Common myeloid progenitor, CD34-positive (primary cell): ENCODE results near the gene ZNF627.
"Not testable (repeated sequence)": the region's sequence is repeated elsewhere in the genome, so short reads cannot be mapped to it uniquely, and the experiment has no call there.

Experiments
- CTCF ChIA-PET: fragments of 350-600 bp; sonication (Branson Sonifier 250); formaldehyde crosslinking; loops from one replicate; lab custom pipeline; 2021; ENCODE audit warnings: antibody characterized with exemption; lab: Charles Lee
- POLR2A ChIA-PET: fragments of 350-600 bp; sonication (Branson Sonifier 250); formaldehyde crosslinking; loops from one replicate; lab custom pipeline; 2021; ENCODE audit warnings: antibody characterized with exemption; lab: Charles Lee
- DNase-seq, 3 donors: peaks; one replicate each; pipeline versions ENCODE4 v3.0.0 to v3.0.0-alpha.2; 2013
- H3K27ac ChIP-seq, 2 experiments: 1 replicate in 1 of 2; 2 replicates in 1 of 2; pipeline ENCODE4 v1.7.0; 2013; ENCODE audit warnings: inconsistent platforms in 2 of 2, low read length in 2 of 2, mild to moderate bottlenecking in 2 of 2, low read depth in 1 of 2, moderate library complexity in 1 of 2; ENCODE audit not compliant: severe bottlenecking in 2 of 2, insufficient read depth in 1 of 2, poor library complexity in 1 of 2
- H3K27me3 ChIP-seq, 5 experiments: replicated peaks in 2 of 5; 1 replicate in 3 of 5; 2 replicates in 2 of 5; pipeline versions ENCODE4 v1.6.1 to v1.7.0; 2013; ENCODE audit warnings: low read length in 4 of 5, mild to moderate bottlenecking in 2 of 5, moderate library complexity in 2 of 5, inconsistent platforms in 1 of 5; ENCODE audit not compliant: insufficient read depth in 5 of 5, control insufficient read depth in 4 of 5
- H3K36me3 ChIP-seq, 4 experiments: 1 replicate in 2 of 4; 2 replicates in 2 of 4; pipeline versions ENCODE4 v1.6.1 to v1.7.0; 2013; ENCODE audit warnings: low read length in 3 of 4, control low read depth in 1 of 4, mild to moderate bottlenecking in 1 of 4; ENCODE audit not compliant: control insufficient read depth in 4 of 4, insufficient read depth in 4 of 4
- H3K4me1 ChIP-seq, 4 experiments: 1 replicate in 3 of 4; 2 replicates in 1 of 4; pipeline versions ENCODE4 v1.6.1 to v1.7.1; 2013; ENCODE audit warnings: low read length in 3 of 4, mild to moderate bottlenecking in 3 of 4, control low read depth in 1 of 4, inconsistent platforms in 1 of 4, moderate library complexity in 1 of 4; ENCODE audit not compliant: control insufficient read depth in 4 of 4, insufficient read depth in 4 of 4; ENCODE audit errors: control extremely low read depth in 1 of 4
- H3K4me3 ChIP-seq, 7 experiments: 1 replicate in 4 of 7; 2 replicates in 3 of 7; pipeline versions ENCODE4 v1.5.1 to v1.7.0; 2013; ENCODE audit warnings: mild to moderate bottlenecking in 7 of 7, low read length in 6 of 7, moderate library complexity in 6 of 7, inconsistent platforms in 2 of 7, low read depth in 2 of 7, control low read depth in 1 of 7; ENCODE audit not compliant: insufficient read depth in 4 of 7, control insufficient read depth in 1 of 7; ENCODE audit errors: extremely low read depth in 1 of 7
- H3K9me3 ChIP-seq, 5 experiments: 1 replicate in 4 of 5; 2 replicates in 1 of 5; pipeline versions ENCODE4 v1.6.1 to v1.7.1; 2013; ENCODE audit warnings: low read length in 4 of 5, mild to moderate bottlenecking in 2 of 5, inconsistent platforms in 1 of 5, low read depth in 1 of 5, moderate library complexity in 1 of 5; ENCODE audit not compliant: control insufficient read depth in 4 of 5, insufficient read depth in 2 of 5; ENCODE audit errors: control extremely low read depth in 1 of 5
- WGBS: methylation state at CpG from one replicate; pipeline ENCODE4 v1.1.5; 2013; ENCODE audit not compliant: insufficient coverage; 5-methylcytosine and 5-hydroxymethylcytosine counted together

ZNF627 gene

DNA sequence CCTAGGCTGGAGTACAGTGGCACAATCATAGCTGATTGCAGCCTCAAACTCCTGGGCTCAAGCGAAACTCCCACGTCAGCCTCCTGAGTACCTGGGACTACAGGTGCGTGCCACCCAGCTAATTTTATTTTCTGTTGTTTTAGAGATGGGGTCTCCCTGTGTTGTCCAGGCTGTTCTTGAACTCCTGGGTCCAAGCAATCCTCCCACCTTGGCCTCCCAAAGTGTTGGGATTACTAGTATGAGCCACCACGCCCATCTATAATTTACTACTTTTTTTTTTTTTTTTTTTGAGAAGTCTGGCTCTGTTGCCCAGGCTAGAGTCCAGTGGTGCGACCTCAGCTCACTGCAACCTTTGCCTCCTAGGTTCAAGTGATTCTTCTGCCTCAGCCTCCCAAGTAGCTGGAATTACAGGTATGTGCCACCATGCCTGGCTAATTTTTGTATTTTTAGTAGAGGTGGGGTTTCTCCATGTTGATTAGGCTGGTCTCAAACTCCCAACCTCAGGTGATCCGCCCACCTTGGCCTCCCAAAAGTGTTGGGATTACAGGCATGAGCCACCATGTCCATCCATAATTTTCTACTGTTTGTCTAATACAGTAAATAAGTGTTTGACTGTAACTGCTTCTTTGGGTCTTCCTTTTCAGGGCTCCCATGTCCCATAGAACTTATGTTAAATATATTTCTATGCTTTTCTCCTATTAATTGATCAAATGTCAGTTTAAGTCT, 33.0 kb upstream of the ZNF627 start:
- POLR2A ChIA-PET, H3K27me3 ChIP-seq, H3K4me3 ChIP-seq, DNase-seq, H3K9me3 ChIP-seq, H3K36me3 ChIP-seq: not testable (repeated sequence)
- Histone ChIP-seq H3K27ac (peak overlapping the region in 1 of 2 experiments; percentile 61), H3K4me1 (peaks cover 0 to 40% (median 27%) of the 10 kb centered on the region in 4 experiments)
- CTCF ChIA-PET: interaction anchor here (1.1 to 8.7 kb wide), 3 partner anchors 17 to 142 kb away, joined by 3 to 109 read pairs (median 4); no protein-coding TSS in a partner anchor
- 93% methylated on average over 3 of the region's 6 CpGs for WGBS

DNA sequence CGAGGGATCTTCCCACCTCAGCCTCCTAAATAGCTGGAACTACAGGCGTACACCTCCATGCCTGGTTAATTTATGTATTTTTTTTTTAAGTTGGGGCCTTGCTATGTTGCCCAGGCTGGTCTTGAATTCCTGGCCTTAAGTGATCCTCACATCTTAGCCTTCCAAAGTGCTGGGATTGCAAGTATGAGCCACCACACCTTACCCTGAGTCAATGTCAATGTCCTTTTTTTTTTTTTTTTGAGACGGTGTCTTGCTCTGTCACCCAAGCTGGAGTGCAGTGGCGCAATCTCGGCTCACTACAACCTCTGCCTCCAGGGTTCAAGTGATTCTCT, 31.7 kb upstream of the ZNF627 start:
- H3K4me3 ChIP-seq, CTCF ChIA-PET, DNase-seq, POLR2A ChIA-PET, H3K36me3 ChIP-seq, H3K9me3 ChIP-seq, H3K27me3 ChIP-seq: not testable (repeated sequence)
- WGBS: 80% methylated on average over 1 of the region's 5 CpGs
- Histone ChIP-seq H3K27ac (peak overlapping the region in 1 of 2 experiments; percentile 61), H3K4me1 (peaks cover 0 to 42% (median 34%) of the 10 kb centered on the region in 4 experiments)

DNA sequence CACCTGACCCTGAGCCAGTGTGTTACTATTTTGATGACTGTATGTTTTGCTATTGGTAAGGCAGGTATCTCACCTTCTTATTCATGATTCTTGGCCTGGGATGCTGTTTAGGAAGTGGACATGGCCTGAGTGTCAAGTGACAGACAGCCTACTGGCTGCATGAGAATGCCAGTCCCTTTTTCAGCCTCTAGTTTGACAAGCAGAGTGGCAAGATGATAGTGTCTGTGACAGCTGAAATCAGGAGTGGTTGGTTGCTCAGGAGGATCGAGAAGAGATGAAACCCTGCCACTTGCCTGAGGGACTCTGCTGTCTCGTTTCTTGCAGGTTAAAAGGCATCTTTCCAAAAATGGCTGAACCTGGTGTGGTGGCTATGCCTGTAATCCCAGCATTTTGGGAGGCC, 31.1 kb upstream of the ZNF627 start:
- H3K27me3 ChIP-seq: no peaks in the 10 kb centered on the region
- no peak overlapping the region for H3K4me3 ChIP-seq
- no peak overlapping the region for H3K27ac ChIP-seq
- POLR2A ChIA-PET: no interaction called here
- peaks cover 0 to 39% (median 33%) of the 10 kb centered on the region in 4 experiments for H3K4me1 ChIP-seq
- DNase-seq: no peak
- no peaks in the 10 kb centered on the region for H3K9me3 ChIP-seq
- WGBS: 100% methylated on average over 2 of the region's 2 CpGs
- CTCF ChIA-PET: no interaction called here
- no peaks in the 10 kb centered on the region for H3K36me3 ChIP-seq

DNA sequence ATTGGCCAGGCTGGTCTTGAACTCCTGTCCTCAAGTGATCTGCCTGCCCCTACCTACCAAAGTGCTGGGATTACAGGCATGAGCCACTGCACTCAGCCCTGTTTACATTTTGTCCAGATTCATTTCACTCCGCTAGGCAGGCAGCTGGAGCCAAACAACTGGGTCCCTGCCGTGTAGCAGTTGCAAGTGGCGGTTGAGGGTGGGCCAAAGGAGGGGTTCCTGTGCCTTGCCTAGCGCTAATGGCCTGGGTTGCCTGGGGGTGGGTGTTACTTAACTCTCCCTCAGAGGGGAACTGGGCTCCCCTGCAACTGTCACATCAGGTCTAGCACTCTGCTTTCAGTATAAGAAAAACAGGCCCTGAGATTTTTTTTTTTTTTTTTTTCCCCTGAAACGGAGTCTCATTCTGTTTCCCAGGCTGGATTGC, 27.2 kb upstream of the ZNF627 start:
- peak overlapping the region in 1 of 2 experiments; percentile 14 for H3K27ac ChIP-seq
- POLR2A ChIA-PET: interaction anchor here (0.6 to 1.1 kb wide), 2 partner anchors 8 to 859 kb away, joined by 4 to 7 read pairs; no protein-coding TSS in a partner anchor
- no peaks in the 10 kb centered on the region for H3K36me3 ChIP-seq
- H3K27me3 ChIP-seq: no peaks in the 10 kb centered on the region
- H3K4me1 ChIP-seq: peaks cover 0 to 40% (median 30%) of the 10 kb centered on the region in 4 experiments
- H3K9me3 ChIP-seq: no peaks in the 10 kb centered on the region
- peak; percentile 71 to 94 (median 90) for DNase-seq
- CTCF ChIA-PET: interaction anchor here (1.5 to 3.0 kb wide), 3 partner anchors 9 to 20 kb away, joined by 4 to 21 read pairs (median 4); partner anchors contain the start of gene ELOF1
- peak overlapping the region in 1 of 7 experiments; percentile 10 for H3K4me3 ChIP-seq
- WGBS: 8% methylated on average over 4 of the region's 5 CpGs

DNA sequence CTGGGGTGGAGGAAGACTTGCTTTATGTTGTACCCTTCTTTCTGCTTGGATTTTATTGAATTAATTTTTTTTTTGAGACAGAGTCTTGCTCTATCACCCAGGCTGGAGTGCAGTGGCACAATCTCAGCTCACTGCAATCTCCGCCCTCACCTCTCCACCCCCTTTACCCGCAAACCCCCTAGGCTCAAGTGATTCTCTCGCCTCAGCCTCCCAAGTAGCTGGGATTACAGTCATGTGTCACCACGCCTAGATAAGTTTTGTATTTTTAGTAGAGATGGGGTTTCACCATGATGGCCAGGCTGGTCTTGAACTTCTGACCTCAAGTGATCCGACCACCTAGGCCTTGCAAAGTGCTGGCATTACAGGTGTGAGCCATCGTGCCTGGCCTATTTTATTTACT, 23.9 kb upstream of the ZNF627 start:
- not testable (repeated sequence) for H3K27ac ChIP-seq, H3K27me3 ChIP-seq, DNase-seq, H3K36me3 ChIP-seq, H3K9me3 ChIP-seq, H3K4me3 ChIP-seq
- H3K4me1 ChIP-seq: peaks cover 0 to 39% (median 31%) of the 10 kb centered on the region in 4 experiments
- ChIA-PET POLR2A (interaction anchor here (0.6 kb wide), 1 partner anchor 11 kb away, joined by 4 read pairs; no protein-coding TSS in a partner anchor), CTCF (interaction anchor here (1.7 to 2.2 kb wide), 2 partner anchors 10 to 13 kb away, joined by 5 to 7 read pairs; no protein-coding TSS in a partner anchor)
- 97% methylated on average over 4 of the region's 6 CpGs for WGBS

DNA sequence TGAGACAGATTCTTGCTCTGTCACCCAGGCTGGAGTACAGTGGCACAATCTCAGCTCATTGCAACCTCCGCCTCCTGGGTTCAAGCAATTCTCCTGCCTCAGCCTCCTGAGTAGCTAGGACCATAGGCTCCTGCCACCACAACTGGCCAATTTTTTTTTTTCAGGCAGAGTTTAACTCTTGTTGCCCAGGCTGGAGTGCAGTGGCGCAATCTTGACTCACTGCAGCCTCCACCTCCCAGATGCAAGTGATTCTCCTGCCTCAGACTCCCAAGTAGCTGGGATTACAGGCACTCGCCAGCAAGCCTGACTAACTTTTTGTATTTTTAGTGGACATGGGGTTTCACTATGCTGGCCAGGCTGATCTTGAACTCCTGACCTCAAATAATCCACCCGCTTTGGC, 23.5 kb upstream of the ZNF627 start:
- H3K9me3 ChIP-seq, POLR2A ChIA-PET, H3K27ac ChIP-seq, H3K36me3 ChIP-seq, H3K27me3 ChIP-seq, H3K4me3 ChIP-seq, DNase-seq: not testable (repeated sequence)
- 100% methylated on average over 4 of the region's 4 CpGs for WGBS
- CTCF ChIA-PET: interaction anchor here (1.7 to 2.2 kb wide), 2 partner anchors 10 to 13 kb away, joined by 5 to 7 read pairs; no protein-coding TSS in a partner anchor
- H3K4me1 ChIP-seq: peaks cover 0 to 40% (median 31%) of the 10 kb centered on the region in 4 experiments

DNA sequence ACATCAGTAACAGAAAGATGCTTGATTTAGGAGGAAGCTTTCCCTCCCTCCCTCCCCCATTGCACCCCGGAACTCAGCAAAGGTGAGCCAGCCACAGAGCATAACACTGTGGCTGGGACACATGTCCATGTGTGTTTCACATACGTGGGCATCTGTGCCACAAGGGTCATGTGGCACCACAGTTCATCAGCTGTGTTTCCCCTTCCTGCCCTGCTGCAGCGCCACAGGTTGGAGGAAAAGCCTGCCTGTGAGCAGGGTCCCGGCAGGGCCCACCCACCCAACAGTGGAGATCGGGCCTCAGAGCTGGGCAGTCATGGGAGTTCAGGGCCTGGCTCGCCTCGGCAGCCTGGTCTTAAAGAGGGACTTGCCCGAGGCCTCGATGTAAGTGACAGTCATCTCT, 22.6 kb upstream of the ZNF627 start:
- POLR2A ChIA-PET: no interaction called here
- no peak for DNase-seq

More for the DNA sequence above, 22.6 kb upstream of the ZNF627 start:
- H3K27ac ChIP-seq: no peak overlapping the region
- H3K27me3 ChIP-seq: no peaks in the 10 kb centered on the region
- CTCF ChIA-PET: interaction anchor here (1.4 to 2.2 kb wide), 3 partner anchors 9 to 14 kb away, joined by 3 to 7 read pairs (median 5); no protein-coding TSS in a partner anchor
- H3K4me1 ChIP-seq: peaks cover 0 to 35% (median 28%) of the 10 kb centered on the region in 4 experiments
- H3K36me3 ChIP-seq: peaks cover 0 to 2% (median 0%) of the 10 kb centered on the region in 4 experiments
- 86% methylated on average over 7 of the region's 9 CpGs for WGBS
- H3K9me3 ChIP-seq: no peaks in the 10 kb centered on the region
- no peak overlapping the region for H3K4me3 ChIP-seq
